NCI-H524 (cell line): ENCODE measurements around the gene IP6K1.
"Not testable (repeated sequence)": the region's sequence is repeated elsewhere in the genome, so short reads cannot be mapped to it uniquely, and the experiment has no call there.

Source experiments
- DNase-seq, 2 experiments: peaks; one replicate each; lab custom pipeline; 2025; lab: John Stamatoyannopoulos, UW

Gene IP6K1

DNA sequence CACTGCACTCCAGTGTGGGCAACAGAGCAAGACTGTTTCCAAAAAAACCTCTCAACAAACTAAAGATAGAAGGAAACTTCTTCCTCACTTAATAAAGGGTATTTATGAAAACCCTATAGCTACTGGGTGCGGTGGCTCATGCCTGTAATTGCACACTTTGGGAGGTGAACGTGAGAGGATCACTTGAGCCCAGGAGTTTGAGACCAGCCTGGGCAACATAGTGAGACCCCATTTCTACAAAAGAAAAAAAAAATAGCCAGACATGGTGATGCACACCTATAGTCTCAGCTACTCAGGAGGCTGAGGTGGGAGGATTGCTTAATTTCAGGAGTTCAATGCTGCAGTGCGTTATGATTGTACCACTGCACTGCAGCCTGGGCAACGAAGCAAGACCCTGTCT is 22.4 kb downstream of the IP6K1 start:
- no peak for DNase-seq

DNA sequence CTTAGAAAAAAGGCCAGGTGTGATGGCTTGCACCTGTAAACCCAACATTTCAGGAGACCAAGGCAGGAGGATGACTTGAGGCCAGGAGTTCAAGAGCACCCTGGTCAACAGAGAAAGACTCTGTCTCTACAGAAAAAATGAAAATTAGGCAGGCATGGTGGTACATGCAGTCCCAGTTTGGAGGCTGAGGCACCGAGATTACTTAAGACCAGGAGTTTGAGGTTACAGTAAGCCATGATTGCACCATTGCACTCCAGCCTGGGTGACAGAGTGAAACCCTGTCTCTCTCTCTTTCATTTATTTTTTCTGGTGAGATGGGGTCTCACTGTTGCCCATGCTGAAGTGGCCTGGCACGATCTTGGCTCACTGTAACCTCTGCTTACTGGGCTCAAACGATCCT is 24.7 kb downstream of the IP6K1 start:
- no peak for DNase-seq

DNA sequence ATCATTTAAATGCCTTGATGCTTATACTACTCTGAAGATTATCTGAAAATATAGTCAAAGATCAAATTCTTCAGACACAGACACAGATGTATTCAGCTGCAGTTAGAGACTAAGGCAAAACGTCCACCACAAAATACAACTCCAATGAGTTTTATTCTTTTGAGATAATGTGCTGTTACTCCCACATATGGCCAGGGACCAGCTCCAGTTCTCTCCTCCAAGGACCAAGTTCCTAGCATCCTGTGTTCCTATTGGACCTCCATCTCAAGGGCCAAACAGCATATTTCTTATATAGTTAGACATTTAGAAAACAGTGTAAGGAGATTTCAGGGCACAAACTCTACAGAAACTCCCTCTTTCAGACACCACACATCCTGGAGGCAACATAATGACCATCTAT is 27.1 kb downstream of the IP6K1 start:
- no peak for DNase-seq

DNA sequence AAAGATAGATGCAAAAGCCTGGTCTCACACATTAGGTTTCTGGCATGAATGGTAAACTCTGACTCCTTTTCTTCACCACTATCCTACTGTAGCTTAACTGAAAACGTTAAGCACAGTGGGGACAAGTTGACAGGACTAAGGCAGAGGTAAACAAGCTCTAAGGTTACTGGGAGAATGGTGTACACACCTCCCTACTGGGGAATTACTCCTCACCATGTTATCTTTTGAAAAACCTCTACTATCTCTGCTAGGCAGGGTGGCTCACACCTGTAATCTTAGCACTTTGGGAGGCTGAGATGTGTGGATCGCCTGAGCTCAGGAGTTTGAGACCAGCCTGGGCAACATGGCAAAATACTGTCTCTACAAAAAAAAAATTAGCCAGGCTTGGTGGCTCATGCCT is 29.1 kb downstream of the IP6K1 start:
- no peak for DNase-seq

DNA sequence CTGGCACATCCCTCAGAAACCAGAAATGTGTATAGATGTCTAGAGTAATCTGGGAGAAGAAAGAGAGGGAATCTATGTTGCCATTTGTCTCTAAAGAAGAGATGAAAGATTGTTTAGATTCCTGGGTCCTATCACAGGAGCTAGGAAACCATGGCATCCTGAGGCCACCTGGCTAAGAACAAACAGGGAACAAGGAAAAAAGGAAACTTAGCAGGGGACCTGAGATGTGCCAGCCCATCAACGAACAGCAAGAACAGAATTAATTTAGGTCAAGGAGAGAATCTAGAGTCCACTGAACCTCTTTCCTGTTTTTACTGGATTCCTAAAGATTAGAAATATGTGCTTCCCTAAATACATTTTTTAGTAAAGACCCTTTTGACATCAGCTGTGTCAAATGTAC is 30.3 kb downstream of the IP6K1 start:
- no peak for DNase-seq

DNA sequence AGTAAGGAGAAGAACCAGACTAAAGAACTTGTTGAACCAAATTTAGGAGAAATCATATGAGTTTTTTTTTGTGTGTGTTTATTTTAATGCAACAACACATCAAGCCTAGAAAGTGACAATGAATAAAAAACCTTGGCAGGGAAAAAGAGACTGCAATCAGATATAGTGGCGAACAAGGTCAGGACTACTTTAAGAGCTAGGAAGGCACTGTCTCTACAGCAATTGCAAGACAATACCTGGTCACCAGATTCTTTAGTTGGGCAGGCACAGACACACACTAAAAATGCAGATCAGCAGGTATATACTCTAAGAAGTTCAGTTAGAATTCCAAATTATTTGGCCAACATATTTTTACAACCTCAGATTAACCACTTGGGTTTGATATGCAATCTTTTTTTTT is 31.8 kb downstream of the IP6K1 start:
- no peak for DNase-seq

DNA sequence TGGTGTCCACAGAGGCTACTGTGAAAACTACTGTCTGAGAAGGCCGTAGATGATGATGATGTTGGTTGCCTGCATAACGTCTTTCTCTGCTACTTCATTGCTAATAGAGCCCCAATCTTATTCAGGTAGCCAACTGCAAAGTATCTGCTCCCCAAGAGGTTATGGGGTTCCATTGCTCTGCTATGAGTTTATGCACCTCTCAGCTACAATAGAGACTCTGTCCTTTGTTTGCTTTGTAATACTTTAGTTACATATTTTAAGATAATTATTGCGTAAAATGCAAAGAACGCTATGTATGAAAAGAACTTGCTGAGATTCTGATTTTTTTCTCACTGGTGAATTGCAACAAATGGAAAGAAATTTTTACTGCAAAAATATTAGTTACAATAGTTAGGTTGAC is 34.8 kb downstream of the IP6K1 start:
- DNase-seq: no peak

DNA sequence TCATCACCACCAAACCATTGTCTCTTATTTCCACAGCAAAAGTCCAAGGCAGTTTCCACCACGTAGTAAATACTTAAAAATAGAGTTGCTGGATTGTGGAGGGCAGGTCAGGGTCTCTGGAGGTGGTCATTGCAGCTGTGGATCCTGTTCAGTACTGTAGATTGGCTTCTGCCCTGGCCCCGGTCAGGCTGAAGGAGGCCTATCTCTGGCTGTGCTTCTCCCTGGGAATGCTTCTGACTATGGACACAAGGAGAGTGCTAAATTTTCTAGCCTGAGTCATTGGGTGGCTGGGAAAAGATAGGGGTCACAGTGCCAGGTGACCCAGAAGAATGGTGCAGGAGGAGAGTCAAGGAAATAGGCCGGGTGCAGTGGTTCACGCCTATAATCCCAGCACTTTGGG is 36.3 kb downstream of the IP6K1 start:
- DNase-seq: no peak

DNA sequence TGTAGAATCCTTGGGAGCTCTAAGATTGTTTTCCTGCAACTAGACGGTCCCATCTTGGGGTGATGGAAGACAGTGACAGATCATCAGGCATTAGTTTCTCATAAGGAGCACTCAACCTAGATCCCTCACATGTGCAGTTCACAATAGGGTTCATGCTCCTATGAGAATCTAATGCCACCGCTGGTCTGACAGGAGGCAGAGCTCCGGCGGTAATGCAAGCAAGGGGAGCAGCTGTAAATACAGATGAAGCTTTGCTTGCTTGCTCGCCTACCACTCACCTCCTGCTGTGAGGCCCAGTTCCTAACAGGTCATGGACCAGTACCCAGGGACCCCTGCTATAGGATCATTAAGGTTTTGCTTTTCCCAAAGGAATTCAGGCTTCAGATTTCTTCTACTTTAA is 37.5 kb downstream of the IP6K1 start:
- DNase-seq: not testable (repeated sequence)

DNA sequence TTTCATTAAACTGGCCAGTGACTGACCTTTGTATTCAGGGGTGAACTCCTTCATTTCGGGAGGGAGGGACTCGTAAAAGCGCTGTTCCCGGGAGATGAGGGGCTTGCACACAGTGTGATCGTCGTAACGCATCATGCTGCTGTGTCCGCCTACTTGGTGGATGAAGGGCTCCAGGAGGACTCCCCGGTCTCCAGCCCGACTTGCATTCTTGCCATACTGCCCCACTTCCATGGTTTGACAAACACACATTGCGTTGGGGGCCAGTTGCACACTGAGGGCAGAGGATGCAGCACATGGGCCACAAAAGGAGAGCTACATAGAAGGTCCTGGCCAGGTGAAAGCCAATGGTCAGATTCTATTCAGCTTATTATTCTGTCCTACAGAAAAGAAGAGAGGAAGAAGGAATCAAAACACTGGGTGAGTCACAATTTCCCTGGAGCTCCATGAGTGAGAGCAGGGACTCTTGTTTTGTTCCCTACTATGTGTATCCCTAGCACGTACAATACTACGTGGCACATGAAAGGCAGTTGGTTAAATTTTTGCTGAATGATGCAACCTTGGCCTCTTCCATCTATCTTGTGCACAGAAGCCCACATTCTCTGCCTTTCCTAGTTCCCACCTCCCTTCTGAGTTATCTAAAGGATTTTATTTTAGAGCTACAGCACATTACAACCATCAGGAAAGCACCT is 38.4 kb downstream of the IP6K1 start:
- no peak for DNase-seq

DNA sequence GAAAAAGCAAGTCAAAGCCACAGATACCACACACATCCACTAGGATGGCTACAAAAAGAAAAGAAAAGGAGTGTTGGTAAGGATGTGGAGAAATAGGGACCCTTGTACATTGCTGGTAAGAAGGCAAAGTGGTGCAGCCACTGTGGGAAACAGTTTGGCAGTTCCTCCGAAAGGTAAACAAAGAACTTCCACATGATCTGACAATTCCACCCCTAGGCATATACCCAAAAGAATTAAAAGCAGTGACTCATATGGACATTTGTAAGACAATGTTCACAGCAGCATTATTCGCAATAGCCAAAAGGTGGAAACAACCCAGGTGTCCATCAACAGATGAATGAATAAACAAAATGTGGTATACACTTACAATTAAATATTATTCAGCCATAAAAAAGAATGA is 40.4 kb downstream of the IP6K1 start:
- DNase-seq: no peak

DNA sequence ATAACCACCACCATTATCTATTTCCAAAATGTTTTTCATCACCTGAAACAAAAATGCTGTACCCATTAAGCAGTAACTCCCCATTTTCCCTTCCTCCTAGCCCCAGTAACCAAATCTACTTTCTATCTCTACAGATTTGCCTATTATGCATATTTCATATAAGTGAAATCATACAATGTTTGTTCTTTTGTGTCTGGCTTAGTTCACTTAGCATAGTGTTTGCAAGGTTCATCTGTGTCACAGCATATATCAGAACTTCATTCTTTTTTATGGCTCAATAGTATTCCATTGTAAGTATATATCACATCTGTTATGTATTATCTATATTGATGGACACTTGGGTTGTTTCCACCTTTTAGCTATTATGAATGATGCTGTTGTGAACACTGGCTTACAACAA is 45.9 kb downstream of the IP6K1 start:
- no peak for DNase-seq

DNA sequence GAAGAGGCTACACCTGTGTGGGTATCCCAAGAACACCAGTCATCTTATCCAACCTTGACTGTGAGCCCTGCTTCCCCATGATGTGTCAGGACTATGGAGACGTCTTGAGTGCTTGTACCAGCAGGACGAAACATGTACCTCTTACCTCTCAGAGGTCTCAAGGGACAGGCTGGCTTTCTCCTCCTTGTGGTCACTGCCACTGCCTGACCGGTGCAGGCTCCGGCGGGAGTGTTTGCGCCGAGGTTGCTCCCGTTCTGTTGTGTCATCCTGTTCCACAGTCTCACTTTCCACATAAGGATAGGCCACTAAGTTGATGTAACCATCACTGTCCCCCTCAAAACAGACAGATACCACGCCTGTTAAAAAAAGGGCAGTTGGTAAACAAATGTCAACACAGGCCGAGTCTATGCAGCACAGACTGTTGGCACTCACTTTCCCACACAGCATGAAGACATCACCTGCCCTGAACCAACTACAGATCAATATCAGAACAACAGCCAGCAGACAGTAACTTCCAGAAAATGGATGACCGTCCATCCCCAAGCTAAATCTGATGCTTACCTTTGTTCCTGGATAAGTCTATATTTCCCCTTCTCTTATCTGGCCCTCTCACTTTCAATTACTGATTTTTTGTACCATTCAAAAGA is 48.2 kb downstream of the IP6K1 start:
- no peak for DNase-seq

DNA sequence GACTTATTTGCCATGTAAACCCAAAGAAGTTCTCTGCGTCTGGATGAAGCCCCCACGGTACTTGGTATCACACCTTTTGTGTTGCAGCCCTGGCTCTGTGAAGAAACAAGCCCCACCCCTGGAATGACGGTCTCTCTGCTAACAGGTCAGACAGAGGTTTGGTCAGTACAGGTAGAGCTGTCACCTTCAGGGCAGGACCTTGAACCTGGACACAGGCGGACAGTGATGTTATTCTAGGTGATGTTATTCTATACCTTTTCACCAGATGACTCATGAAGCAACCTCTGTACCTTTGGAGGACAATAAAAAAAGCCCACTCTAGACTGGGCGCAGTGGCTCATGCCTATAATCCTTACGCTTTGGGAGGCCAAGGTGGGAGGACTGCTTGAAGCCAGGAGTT is 51.6 kb downstream of the IP6K1 start:
- no peak for DNase-seq

DNA sequence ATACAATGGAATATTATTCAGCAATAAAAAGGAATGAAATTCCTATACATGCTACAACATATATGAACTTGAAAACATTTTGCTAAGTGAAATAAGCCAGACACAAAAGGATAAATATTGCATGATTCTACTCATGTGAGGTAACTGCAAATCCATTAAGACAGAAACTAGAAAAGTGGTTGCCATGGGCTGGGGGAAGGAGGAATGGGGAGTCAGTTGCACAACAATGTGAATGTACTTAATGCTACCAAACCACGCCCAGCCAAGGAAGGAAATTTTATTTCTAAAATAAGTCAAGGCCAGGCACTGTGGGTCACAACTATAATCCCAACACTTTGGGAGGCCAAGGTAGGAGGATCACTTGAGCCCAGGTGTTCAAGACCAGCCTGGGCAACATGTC is 52.8 kb downstream of the IP6K1 start:
- no peak for DNase-seq

DNA sequence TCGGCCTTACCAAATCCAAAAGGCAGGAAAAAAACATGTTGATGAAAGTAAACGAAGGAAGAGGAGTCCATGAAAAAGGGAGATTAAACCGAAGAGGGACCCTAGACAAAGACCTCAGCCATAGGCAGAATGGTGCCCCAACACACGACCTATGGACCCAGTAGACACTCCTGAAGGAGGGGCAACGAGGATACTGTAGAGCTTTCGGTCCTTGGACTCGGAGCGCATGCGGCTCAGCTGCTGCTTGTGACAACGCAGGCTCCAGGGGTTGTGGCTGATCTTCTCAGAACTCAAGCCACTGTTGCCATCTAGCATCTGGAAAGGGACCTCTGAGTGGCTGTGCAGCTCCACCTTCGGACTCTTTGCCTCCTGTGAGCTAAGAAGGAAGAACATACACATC is 53.7 kb downstream of the IP6K1 start:
- DNase-seq: no peak

DNA sequence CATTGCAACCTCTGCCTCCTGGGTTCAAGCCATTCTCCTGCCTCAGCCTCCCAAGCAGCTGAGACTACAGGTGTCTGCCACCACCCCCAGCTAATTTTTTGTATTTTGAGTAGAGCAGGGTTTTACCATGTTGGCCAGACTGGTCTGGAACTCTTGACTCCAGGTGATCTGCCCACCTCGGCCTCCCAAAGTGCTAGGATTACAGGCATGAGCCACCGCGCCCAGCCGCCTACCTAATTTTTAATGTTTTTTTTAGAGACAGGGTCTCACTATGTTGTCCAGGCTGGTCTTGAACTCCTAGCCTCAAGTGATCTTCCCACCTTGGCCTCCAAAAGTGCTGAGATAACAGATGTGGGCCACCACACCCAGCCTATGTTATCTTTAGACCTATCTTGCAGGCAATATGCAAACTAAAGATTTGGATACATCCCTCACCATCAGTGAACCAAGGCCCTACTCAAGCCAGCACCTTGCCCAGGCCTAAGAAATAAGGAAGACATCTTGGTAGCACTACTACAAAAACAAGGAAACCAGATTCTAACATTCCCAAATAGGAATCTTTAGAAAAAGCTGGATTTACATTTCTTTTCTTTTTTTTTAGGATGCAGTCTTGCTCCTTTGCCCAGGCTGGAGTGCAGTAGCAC is 56.3 kb downstream of the IP6K1 start:
- DNase-seq: no peak

DNA sequence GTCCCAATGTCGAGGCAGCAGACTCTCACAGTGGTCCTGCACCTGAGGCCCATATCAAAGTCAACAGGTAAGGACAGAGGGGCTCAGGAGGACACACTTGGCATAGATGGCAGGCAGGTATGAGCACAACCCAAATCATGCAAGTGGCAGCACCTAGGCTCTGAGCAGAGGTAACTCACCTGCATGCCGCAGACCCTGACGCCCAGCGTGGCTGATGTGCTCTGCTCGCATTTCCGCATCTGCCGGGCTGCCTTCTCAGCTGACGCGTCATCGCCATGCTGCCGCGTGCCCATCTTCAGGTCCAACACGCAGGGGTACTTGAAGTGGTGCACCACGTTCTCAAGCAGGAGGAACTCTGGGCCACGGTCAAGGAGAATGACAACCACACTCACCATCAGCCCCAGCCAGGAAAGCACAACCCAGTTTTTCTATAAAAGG is 58.4 kb downstream of the IP6K1 start:
- no peak for DNase-seq

DNA sequence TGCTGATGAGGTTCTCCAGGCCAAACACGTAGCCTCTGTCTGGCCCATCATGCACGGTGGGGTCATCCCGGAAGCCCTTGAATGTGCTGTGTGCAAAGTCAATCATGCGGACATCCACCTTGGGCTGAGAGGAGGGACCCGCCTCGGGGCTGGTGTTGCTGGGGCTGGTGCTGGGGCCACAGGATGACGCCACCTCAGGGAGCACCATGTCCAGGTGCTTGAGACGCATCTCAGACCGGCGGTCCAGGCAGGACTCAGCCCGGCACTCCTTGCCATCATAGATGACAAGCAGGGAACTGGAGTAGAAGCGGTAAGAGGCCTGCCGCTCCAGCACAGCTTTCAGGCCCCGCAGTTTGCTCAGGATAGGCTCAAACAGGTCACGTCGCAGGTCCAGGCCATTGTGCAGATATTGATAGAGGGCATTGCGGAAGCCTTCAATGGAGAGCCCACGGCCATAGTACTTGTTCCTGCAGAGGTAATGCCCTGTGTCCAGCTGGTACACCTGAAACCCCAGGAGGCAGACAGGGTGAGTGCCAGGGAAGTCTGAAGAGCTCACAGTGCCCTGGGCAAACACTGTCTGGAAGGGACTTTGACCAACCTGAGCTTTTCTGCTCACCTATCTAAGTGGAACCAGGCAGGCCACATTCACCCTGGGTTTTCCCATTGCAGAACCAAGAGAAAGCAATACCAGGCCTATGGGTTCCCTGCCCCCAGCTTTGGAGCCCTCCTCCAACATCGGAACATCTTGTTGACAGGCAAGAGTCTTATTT is 59.0 kb downstream of the IP6K1 start:
- no peak for DNase-seq

DNA sequence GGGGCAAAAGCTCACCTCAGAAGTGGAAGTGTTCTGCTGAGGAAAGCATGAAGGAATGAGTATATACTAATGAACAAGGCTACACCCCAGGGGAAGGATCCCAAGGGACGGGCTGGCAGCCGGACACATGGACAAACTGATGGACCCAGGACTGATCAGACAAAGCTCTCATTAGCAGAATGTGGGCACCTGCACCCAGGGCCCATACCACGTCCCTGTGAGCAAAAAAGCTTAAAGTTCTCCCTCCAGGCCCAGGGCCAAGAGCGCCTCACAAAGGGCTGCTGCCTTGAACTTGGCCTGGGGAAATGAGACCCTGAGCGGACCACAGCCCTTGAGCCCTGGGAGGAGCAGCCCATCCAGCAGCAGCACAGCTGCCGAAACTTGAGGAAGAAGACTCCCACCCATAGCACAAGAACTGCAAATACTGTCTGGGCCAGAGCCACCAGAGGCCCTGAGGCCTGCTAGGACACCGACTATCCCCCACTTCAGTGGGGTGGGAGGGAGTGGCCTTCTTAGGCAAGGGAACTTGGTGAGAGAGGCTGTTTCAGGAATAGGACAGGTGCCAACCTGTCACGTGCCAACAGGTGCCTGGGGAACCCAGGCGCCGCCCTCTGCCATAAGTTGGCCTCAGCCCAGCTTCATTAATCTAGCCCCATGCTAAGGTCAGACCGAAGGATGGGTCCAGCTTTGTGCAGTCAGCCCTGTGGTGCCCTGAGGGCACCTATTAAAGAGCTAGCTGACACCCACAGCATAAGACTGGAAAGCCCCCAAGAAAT is 60.2 kb downstream of the IP6K1 start:
- no peak for DNase-seq

DNA sequence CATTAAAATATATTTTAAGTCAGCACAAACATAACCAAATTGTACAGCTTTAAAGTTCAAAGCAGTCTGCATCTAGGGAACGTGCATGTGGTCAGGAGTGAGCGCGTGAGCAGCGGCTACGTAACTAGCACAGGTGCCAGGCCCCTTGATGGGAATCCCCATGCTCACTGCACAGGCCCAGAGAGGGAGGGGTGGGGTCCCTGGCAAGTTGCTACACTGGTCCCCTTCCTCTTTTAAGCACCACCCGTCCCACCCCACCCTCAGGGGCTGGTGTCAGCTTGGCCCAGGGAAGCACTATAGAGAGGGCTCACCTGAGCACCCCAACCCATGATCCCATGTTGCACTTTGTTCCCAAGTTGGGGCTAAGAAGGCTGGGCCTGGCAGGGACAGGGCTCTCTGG is 61.8 kb downstream of the IP6K1 start:
- DNase-seq: no peak
